Measurements from ENCODE around the gene IGDCC3. TPM values are rescaled to one million over a fixed set of nuclear protein-coding genes. Genes with fewer than 3 reads are reported as not detected.

The IGDCC3 gene
- polyA plus RNA-seq, 1 donor (not counting 4 experiments of a cell fraction or from before 2014, with no cell fraction given) = not detected

- H2AFZ ChIP-seq (ENCODE audit: control insufficient read depth, low read length) = no peak overlapping the region
- no peak for DNase-seq (ENCODE audit: low read depth, low spot score)
- no peaks in the 10 kb centered on the region for H3K79me2 ChIP-seq (ENCODE audit: control insufficient read depth, insufficient read depth, low read length)
- no peaks in the 10 kb centered on the region for H3K36me3 ChIP-seq (ENCODE audit: control insufficient read depth in 2 of 2, extremely low read depth in 1 of 2, insufficient read depth in 2 of 2, low read length in 2 of 2)
- no peak overlapping the region for H3K4me3 ChIP-seq (ENCODE audit: control insufficient read depth in 2 of 3, extremely low read depth in 1 of 3, insufficient read depth in 2 of 3, low read depth in 1 of 3, low read length in 3 of 3)
- no peak overlapping the region for H3K27ac ChIP-seq (ENCODE audit: control insufficient read depth, insufficient read depth, low read length)
- FAIRE-seq = no peak
- peaks cover 4% of the 10 kb centered on the region for H3K4me1 ChIP-seq (ENCODE audit: control insufficient read depth, extremely low read depth, insufficient read depth, low read length)
- no peaks in the 10 kb centered on the region for H3K9me3 ChIP-seq (ENCODE audit: control insufficient read depth, low read depth, low read length)
- no peak overlapping the region for H3K9ac ChIP-seq (ENCODE audit: control insufficient read depth, extremely low read depth, insufficient read depth, low read length)
- dilution Hi-C loops (cut with MboI; ENCODE audit: extremely low pct_ligation_motif_present, low sequenced_read_pairs) = no loop called here
- no peak overlapping the region for H3K4me2 ChIP-seq (ENCODE audit: control insufficient read depth, extremely low read depth, insufficient read depth, low read depth, low read length)
- no peak for TF ChIP-seq EZH2 (IDR thresholded peaks at IDR 0.05; ENCODE audit: low read length)
- TF ChIP-seq, protein P1, sequence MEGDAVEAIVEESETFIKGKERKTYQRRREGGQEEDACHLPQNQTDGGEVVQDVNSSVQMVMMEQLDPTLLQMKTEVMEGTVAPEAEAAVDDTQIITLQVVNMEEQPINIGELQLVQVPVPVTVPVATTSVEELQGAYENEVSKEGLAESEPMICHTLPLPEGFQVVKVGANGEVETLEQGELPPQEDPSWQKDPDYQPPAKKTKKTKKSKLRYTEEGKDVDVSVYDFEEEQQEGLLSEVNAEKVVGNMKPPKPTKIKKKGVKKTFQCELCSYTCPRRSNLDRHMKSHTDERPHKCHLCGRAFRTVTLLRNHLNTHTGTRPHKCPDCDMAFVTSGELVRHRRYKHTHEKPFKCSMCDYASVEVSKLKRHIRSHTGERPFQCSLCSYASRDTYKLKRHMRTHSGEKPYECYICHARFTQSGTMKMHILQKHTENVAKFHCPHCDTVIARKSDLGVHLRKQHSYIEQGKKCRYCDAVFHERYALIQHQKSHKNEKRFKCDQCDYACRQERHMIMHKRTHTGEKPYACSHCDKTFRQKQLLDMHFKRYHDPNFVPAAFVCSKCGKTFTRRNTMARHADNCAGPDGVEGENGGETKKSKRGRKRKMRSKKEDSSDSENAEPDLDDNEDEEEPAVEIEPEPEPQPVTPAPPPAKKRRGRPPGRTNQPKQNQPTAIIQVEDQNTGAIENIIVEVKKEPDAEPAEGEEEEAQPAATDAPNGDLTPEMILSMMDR (optimal IDR thresholded peaks at IDR 0.05 in 1 of 3, IDR thresholded peaks at IDR 0.05 in 1 of 3, conservative IDR thresholded peaks at IDR 0.05 in 1 of 3; ENCODE audit: extremely low read depth in 1 of 3, insufficient read depth in 2 of 3, low read length in 3 of 3) = no peak
- peaks cover 42% of the 10 kb centered on the region for H3K27me3 ChIP-seq (ENCODE audit: control insufficient read depth, extremely low read depth, insufficient read depth, low read length)
- no peaks in the 10 kb centered on the region for H4K20me1 ChIP-seq (ENCODE audit: control insufficient read depth, extremely low read depth, insufficient read depth, low read length)
- no peaks in the 10 kb centered on the region for H3K9me1 ChIP-seq (ENCODE audit: control insufficient read depth, extremely low read depth, insufficient read depth, low read length)
Measured at GRCh38 chr15:65382921-65383320, 5.1 kb upstream of the IGDCC3 start.

DNA sequence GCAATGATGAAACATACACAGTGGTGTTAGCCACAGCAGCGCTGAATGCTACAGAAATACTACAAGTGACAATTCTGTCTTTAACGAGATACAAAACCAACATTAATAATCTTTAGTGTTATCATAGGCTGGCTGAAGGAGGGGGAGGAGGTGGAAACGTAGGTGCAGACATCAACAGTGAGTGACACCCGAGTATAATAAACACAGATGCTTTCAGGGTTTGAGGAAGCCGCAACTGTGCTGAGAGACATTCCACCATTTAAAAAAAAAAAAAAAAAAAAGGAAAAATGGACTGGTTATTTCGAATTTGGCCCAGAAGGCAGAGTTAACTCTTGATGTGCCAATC lies 4.3 kb upstream of the IGDCC3 start:
- peaks cover 4% of the 10 kb centered on the region for H3K4me1 ChIP-seq (ENCODE audit: control insufficient read depth, extremely low read depth, insufficient read depth, low read length)
- no peaks in the 10 kb centered on the region for H3K9me1 ChIP-seq (ENCODE audit: control insufficient read depth, extremely low read depth, insufficient read depth, low read length)
- H4K20me1 ChIP-seq (ENCODE audit: control insufficient read depth, extremely low read depth, insufficient read depth, low read length) = no peaks in the 10 kb centered on the region
- no peaks in the 10 kb centered on the region for H3K9me3 ChIP-seq (ENCODE audit: control insufficient read depth, low read depth, low read length)
- no peaks in the 10 kb centered on the region for H3K36me3 ChIP-seq (ENCODE audit: control insufficient read depth in 2 of 2, extremely low read depth in 1 of 2, insufficient read depth in 2 of 2, low read length in 2 of 2)
- no peaks in the 10 kb centered on the region for H3K79me2 ChIP-seq (ENCODE audit: control insufficient read depth, insufficient read depth, low read length)
- H3K4me2 ChIP-seq (ENCODE audit: control insufficient read depth, extremely low read depth, insufficient read depth, low read depth, low read length) = no peak overlapping the region
- no peak overlapping the region for H2AFZ ChIP-seq (ENCODE audit: control insufficient read depth, low read length)
- H3K9ac ChIP-seq (ENCODE audit: control insufficient read depth, extremely low read depth, insufficient read depth, low read length) = no peak overlapping the region
- FAIRE-seq = no peak
- H3K4me3 ChIP-seq (ENCODE audit: control insufficient read depth in 2 of 3, extremely low read depth in 1 of 3, insufficient read depth in 2 of 3, low read depth in 1 of 3, low read length in 3 of 3) = no peak overlapping the region
- dilution Hi-C loops (cut with MboI; ENCODE audit: extremely low pct_ligation_motif_present, low sequenced_read_pairs) = no loop called here
- no peak for DNase-seq (ENCODE audit: low read depth, low spot score)
- peaks cover 48% of the 10 kb centered on the region for H3K27me3 ChIP-seq (ENCODE audit: control insufficient read depth, extremely low read depth, insufficient read depth, low read length)
- H3K27ac ChIP-seq (ENCODE audit: control insufficient read depth, insufficient read depth, low read length) = no peak overlapping the region
- TF ChIP-seq, protein P1 (optimal IDR thresholded peaks at IDR 0.05 in 1 of 3, IDR thresholded peaks at IDR 0.05 in 1 of 3, conservative IDR thresholded peaks at IDR 0.05 in 1 of 3; ENCODE audit: extremely low read depth in 1 of 3, insufficient read depth in 2 of 3, low read length in 3 of 3) = no peak
- TF ChIP-seq EZH2 (IDR thresholded peaks at IDR 0.05; ENCODE audit: low read length) = no peak

All from keratinocyte (primary cell).